Neural progenitor cell (in vitro differentiated cells): Measurements from ENCODE around the gene CARMIL1. TPM values are rescaled to one million over a fixed set of nuclear protein-coding genes. Genes with fewer than 3 reads are reported as not detected.

Experiments
- DNase-seq: peaks from one replicate; pipeline ENCODE4 v3.0.0-alpha.2; 2016; ENCODE audit warnings: low spot score
- H2AFZ ChIP-seq: fragments of 200-600 bp; sonication (generic); replicated peaks from 2 replicates; pipeline ENCODE4 v1.6.1; 2016; ENCODE audit warnings: antibody characterized with exemption
- H3F3A ChIP-seq: fragments of 200-600 bp; sonication (generic); 2 replicates; pipeline ENCODE4 v1.6.1; 2016; ENCODE audit warnings: antibody characterized with exemption, low read depth
- H3K27ac ChIP-seq: fragments of 200-600 bp; sonication (generic); 2 replicates; pipeline ENCODE4 v1.5.1; 2016; ENCODE audit warnings: mild to moderate bottlenecking
- H3K27me3 ChIP-seq: fragments of 200-600 bp; sonication (generic); 2 replicates; pipeline ENCODE4 v1.6.1; 2016; ENCODE audit warnings: mild to moderate bottlenecking, moderate library complexity
- H3K36me3 ChIP-seq: fragments of 200-600 bp; sonication (generic); 2 replicates; pipeline ENCODE4 v1.5.1; 2016
- H3K4me1 ChIP-seq: fragments of 200-600 bp; sonication (generic); 2 replicates; pipeline ENCODE4 v1.6.1; 2016; ENCODE audit warnings: mixed run types
- H3K4me2 ChIP-seq: fragments of 200-600 bp; sonication (generic); 2 replicates; pipeline ENCODE4 v1.6.1; 2016
- H3K4me3 ChIP-seq: fragments of 200-600 bp; sonication (generic); 2 replicates; pipeline ENCODE4 v1.5.1; 2016
- H3K79me2 ChIP-seq: fragments of 200-600 bp; sonication (generic); 2 replicates; pipeline ENCODE4 v1.6.1; 2016; ENCODE audit warnings: low read depth
- H3K9ac ChIP-seq: fragments of 200-600 bp; sonication (generic); 2 replicates; pipeline ENCODE4 v1.6.1; 2016
- H3K9me3 ChIP-seq: fragments of 200-600 bp; sonication (generic); 2 replicates; pipeline ENCODE4 v1.5.1; 2016; ENCODE audit warnings: low read depth
- H4K20me1 ChIP-seq: fragments of 200-600 bp; sonication (generic); 2 replicates; pipeline ENCODE4 v1.6.1; 2016; ENCODE audit warnings: low read depth
- H3K27ac Mint-ChIP-seq: 3 replicates; pipeline ENCODE4 v1.8.0; 2021; ENCODE audit warnings: mixed read lengths
- H3K27me3 Mint-ChIP-seq: 2 replicates; pipeline ENCODE4 v1.8.0; 2022; ENCODE audit warnings: low read depth, mild to moderate bottlenecking, inconsistent platforms, moderate library complexity, mixed read lengths; ENCODE audit not compliant: insufficient read depth
- H3K36me3 Mint-ChIP-seq: 3 replicates; pipeline ENCODE4 v1.8.0; 2021; ENCODE audit warnings: mixed read lengths
- H3K4me1 Mint-ChIP-seq: 3 replicates; pipeline ENCODE4 v1.8.0; 2021; ENCODE audit warnings: mixed read lengths
- H3K4me3 Mint-ChIP-seq: 3 replicates; pipeline ENCODE4 v1.8.0; 2021; ENCODE audit warnings: mild to moderate bottlenecking, moderate library complexity, mixed read lengths
- H3K9me3 Mint-ChIP-seq: 3 replicates; pipeline ENCODE4 v1.8.0; 2020; ENCODE audit warnings: mixed read lengths
- EZH2 ChIP-seq: fragments of 200-600 bp; sonication (generic); IDR thresholded peaks from 2 replicates; pipeline ENCODE4 v1.6.1; 2017; ENCODE audit warnings: antibody characterized with exemption, mild to moderate bottlenecking, moderate library complexity
- EZH2phosphoT487 ChIP-seq: fragments of 200-600 bp; sonication (generic); IDR thresholded peaks from 2 replicates; pipeline ENCODE4 v1.6.1; 2017; ENCODE audit warnings: antibody characterized with exemption
- total RNA-seq: library from RNA; depleted of rRNA; stranded (reverse); fragments of >200 nt; gene quantifications from 2 replicates; pipeline ENCODE4 v1.2.3, GENCODE V29; 2015; ENCODE audit warnings: low replicate concordance
- TF ChIP-seq, protein P1 (sequence below): fragments of 200-600 bp; sonication (generic); IDR thresholded peaks from 2 replicates; pipeline ENCODE4 v1.5.1; 2017; ENCODE audit warnings: antibody characterized with exemption, mild to moderate bottlenecking

The CARMIL1 gene
- total RNA-seq, 1 donor from 2014 or later: 13.3 TPM

- H3K4me2 ChIP-seq: no peak overlapping the region
- no peaks in the 10 kb centered on the region for H3K4me1 ChIP-seq
- H3F3A ChIP-seq: no peaks in the 10 kb centered on the region
- no peaks in the 10 kb centered on the region for H3K27me3 ChIP-seq
- H4K20me1 ChIP-seq: no peaks in the 10 kb centered on the region
- Mint-ChIP-seq H3K27me3 (no peaks in the 10 kb centered on the region), H3K27ac (no peak overlapping the region), H3K36me3 (no peaks in the 10 kb centered on the region), H3K4me3 (no peak overlapping the region), H3K9me3 (no peaks in the 10 kb centered on the region), H3K4me1 (no peaks in the 10 kb centered on the region)
- no peaks in the 10 kb centered on the region for H3K36me3 ChIP-seq
- H3K9ac ChIP-seq: no peak overlapping the region
- H2AFZ ChIP-seq: no peak overlapping the region
- no peaks in the 10 kb centered on the region for H3K79me2 ChIP-seq
- no peaks in the 10 kb centered on the region for H3K9me3 ChIP-seq
- no peak overlapping the region for H3K4me3 ChIP-seq
- TF ChIP-seq EZH2 (no peak), EZH2phosphoT487 (no peak)
- TF ChIP-seq, protein P1, sequence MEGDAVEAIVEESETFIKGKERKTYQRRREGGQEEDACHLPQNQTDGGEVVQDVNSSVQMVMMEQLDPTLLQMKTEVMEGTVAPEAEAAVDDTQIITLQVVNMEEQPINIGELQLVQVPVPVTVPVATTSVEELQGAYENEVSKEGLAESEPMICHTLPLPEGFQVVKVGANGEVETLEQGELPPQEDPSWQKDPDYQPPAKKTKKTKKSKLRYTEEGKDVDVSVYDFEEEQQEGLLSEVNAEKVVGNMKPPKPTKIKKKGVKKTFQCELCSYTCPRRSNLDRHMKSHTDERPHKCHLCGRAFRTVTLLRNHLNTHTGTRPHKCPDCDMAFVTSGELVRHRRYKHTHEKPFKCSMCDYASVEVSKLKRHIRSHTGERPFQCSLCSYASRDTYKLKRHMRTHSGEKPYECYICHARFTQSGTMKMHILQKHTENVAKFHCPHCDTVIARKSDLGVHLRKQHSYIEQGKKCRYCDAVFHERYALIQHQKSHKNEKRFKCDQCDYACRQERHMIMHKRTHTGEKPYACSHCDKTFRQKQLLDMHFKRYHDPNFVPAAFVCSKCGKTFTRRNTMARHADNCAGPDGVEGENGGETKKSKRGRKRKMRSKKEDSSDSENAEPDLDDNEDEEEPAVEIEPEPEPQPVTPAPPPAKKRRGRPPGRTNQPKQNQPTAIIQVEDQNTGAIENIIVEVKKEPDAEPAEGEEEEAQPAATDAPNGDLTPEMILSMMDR: no peak
- H3K27ac ChIP-seq: no peak overlapping the region
- no peak for DNase-seq
These were observed 269.3 kb downstream of the CARMIL1 start for GRCh38 chr6:25548451-25548850.

- Histone ChIP-seq H3K79me2 (no peaks in the 10 kb centered on the region), H3K4me1 (no peaks in the 10 kb centered on the region), H3K27ac (no peak overlapping the region), H3K27me3 (no peaks in the 10 kb centered on the region), H3F3A (no peaks in the 10 kb centered on the region), H3K9me3 (no peaks in the 10 kb centered on the region), H3K9ac (no peak overlapping the region), H4K20me1 (no peaks in the 10 kb centered on the region), H2AFZ (no peak overlapping the region), H3K4me2 (no peak overlapping the region), H3K4me3 (no peak overlapping the region), H3K36me3 (no peaks in the 10 kb centered on the region)
- Mint-ChIP-seq H3K9me3 (no peaks in the 10 kb centered on the region), H3K27me3 (no peaks in the 10 kb centered on the region), H3K4me1 (no peaks in the 10 kb centered on the region), H3K36me3 (no peaks in the 10 kb centered on the region), H3K27ac (no peak overlapping the region), H3K4me3 (no peak overlapping the region)
- TF ChIP-seq EZH2 (no peak), EZH2phosphoT487 (no peak)
- TF ChIP-seq, protein P1: no peak
- no peak for DNase-seq
These were observed 271.5 kb downstream of the CARMIL1 start for GRCh38 chr6:25550631-25551030.

DNA sequence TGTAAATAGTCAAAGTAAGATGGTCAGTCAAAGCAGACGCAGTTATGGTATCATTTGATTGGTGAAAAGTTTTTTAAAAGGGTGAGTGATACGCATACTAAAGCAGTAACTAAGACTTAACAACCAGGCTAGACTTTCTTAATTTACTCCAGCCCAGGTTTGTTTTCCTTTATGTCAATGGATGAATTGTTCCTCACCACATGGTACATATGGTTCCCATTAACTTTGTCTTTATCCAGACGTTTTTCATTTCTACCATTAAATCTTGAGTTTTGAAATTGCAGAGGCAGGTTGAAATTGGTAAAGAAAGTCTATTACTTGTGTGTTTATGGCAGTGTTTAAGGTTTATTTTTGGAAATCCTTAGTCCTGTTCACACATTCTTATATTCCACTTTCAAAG is 274.3 kb downstream of the CARMIL1 start:
- Histone ChIP-seq H3K4me2 (no peak overlapping the region), H3K27ac (no peak overlapping the region), H3K79me2 (no peaks in the 10 kb centered on the region), H4K20me1 (no peaks in the 10 kb centered on the region), H3K4me1 (no peaks in the 10 kb centered on the region), H3K4me3 (no peak overlapping the region), H3K9ac (no peak overlapping the region), H3K9me3 (no peaks in the 10 kb centered on the region), H2AFZ (no peak overlapping the region), H3F3A (no peaks in the 10 kb centered on the region), H3K27me3 (no peaks in the 10 kb centered on the region), H3K36me3 (no peaks in the 10 kb centered on the region)
- H3K36me3 Mint-ChIP-seq: no peaks in the 10 kb centered on the region
- H3K27me3 Mint-ChIP-seq: no peaks in the 10 kb centered on the region
- TF ChIP-seq, protein P1: no peak
- TF ChIP-seq EZH2phosphoT487 (no peak), EZH2 (no peak)
- H3K4me1 Mint-ChIP-seq: peaks cover 4% of the 10 kb centered on the region
- H3K4me3 Mint-ChIP-seq: no peak overlapping the region
- no peaks in the 10 kb centered on the region for H3K9me3 Mint-ChIP-seq
- H3K27ac Mint-ChIP-seq: no peak overlapping the region
- no peak for DNase-seq
